DOHH2 (cell line): ENCODE results near the gene CRHBP.

ENCODE experiments used
- EZH2phosphoT487 ChIP-seq: fragments of 200-600 bp; sonication (generic); IDR thresholded peaks from 2 replicates; pipeline ENCODE4 v1.6.1; 2017; ENCODE audit warnings: borderline replicate concordance, mild to moderate bottlenecking, antibody characterized with exemption, low read length, moderate library complexity, mixed read lengths
- TF ChIP-seq, protein P1 (sequence below): fragments of 200-600 bp; sonication (generic); IDR thresholded peaks from one replicate; pipeline ENCODE4 v1.5.1; 2014; ENCODE audit warnings: antibody characterized with exemption, mild to moderate bottlenecking, low read depth, low read length; ENCODE audit not compliant: poor library complexity, severe bottlenecking

DNA sequence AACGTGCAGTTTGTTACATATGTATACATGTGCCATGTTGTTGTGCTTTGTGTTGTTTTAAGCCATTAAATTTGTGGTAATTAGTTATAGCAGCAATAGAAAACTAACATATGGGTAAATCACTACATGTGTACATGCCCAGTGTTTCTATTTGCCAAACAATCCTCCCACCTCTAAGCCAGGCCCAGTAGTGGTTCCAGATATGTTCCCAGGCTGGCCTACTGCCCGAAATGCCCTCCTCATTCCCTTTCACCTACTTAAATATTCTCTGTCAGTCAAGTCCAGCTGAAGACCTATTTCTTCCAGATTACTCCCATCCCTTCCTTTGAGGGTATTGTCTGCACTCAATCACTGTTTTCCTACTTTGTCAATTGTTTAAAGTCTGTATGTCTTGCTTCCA lies 53.3 kb downstream of the CRHBP start:
- TF ChIP-seq EZH2phosphoT487 = no peak
- TF ChIP-seq, protein P1, sequence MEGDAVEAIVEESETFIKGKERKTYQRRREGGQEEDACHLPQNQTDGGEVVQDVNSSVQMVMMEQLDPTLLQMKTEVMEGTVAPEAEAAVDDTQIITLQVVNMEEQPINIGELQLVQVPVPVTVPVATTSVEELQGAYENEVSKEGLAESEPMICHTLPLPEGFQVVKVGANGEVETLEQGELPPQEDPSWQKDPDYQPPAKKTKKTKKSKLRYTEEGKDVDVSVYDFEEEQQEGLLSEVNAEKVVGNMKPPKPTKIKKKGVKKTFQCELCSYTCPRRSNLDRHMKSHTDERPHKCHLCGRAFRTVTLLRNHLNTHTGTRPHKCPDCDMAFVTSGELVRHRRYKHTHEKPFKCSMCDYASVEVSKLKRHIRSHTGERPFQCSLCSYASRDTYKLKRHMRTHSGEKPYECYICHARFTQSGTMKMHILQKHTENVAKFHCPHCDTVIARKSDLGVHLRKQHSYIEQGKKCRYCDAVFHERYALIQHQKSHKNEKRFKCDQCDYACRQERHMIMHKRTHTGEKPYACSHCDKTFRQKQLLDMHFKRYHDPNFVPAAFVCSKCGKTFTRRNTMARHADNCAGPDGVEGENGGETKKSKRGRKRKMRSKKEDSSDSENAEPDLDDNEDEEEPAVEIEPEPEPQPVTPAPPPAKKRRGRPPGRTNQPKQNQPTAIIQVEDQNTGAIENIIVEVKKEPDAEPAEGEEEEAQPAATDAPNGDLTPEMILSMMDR = no peak
